Gastroesophageal sphincter (tissue), 4 donors: ENCODE results near the gene MSH6. TPM values are rescaled to one million over a fixed set of nuclear protein-coding genes. Genes with fewer than 3 reads are reported as not detected.

Experiments
- ATAC-seq: fragments of 150-250 bp; one replicate; pipeline ENCODE4 v1.9.1; 2016; ENCODE audit warnings: mild to moderate bottlenecking, moderate library complexity
- H3K27ac ChIP-seq, 4 donors: fragments of 200-600 bp; sonication (generic) in 3 of 4; 1 replicate in 3 of 4; 2 replicates in 1 of 4; pipeline ENCODE4 v1.5.1; 2016 to 2019
- H3K27me3 ChIP-seq: fragments of 200-600 bp; sonication (generic); one replicate; pipeline ENCODE4 v1.5.1; 2019
- H3K36me3 ChIP-seq, 2 donors: fragments of 200-600 bp; sonication (generic); one replicate each; pipeline ENCODE4 v1.5.1; 2019; ENCODE audit warnings: control low read depth in 1 of 2
- H3K4me1 ChIP-seq, 3 donors: fragments of 200-600 bp; sonication (generic); 1 replicate in 2 of 3; 2 replicates in 1 of 3; pipeline ENCODE4 v1.5.1; 2016 to 2019; ENCODE audit warnings: control low read depth in 2 of 3
- H3K4me3 ChIP-seq, 2 donors: fragments of 200-600 bp; sonication (generic); one replicate each; pipeline ENCODE4 v1.5.1; 2019; ENCODE audit warnings: mild to moderate bottlenecking in 1 of 2, moderate library complexity in 1 of 2
- H3K9me3 ChIP-seq, 3 donors: fragments of 200-600 bp; sonication (generic); one replicate each; pipeline ENCODE4 v1.5.1; 2017 to 2019; ENCODE audit warnings: control low read depth in 2 of 3
- CTCF ChIP-seq, 4 experiments: fragments of 200-600 bp in 2 of 4; fragments of 450-650 bp in 2 of 4; sonication (generic) in 1 of 4; IDR thresholded peaks; one replicate each; pipeline ENCODE4 v1.5.1; 2017 to 2019; ENCODE audit warnings: antibody characterized with exemption in 4 of 4, mild to moderate bottlenecking in 2 of 4, moderate library complexity in 2 of 4
- EP300 ChIP-seq: sonication (generic); formaldehyde crosslinking; IDR thresholded peaks from one replicate; pipeline ENCODE4 v1.6.1; 2017; ENCODE audit warnings: antibody characterized with exemption, mild to moderate bottlenecking
- POLR2A ChIP-seq, 2 donors: fragments of 450-650 bp; IDR thresholded peaks; one replicate each; pipeline ENCODE4 v1.6.1; 2017; ENCODE audit warnings: antibody characterized with exemption in 2 of 2, mild to moderate bottlenecking in 2 of 2, moderate library complexity in 1 of 2
- POLR2AphosphoS5 ChIP-seq: sonication (generic); formaldehyde crosslinking; IDR thresholded peaks from one replicate; pipeline ENCODE4 v1.6.1; 2017; ENCODE audit warnings: antibody characterized with exemption
- WGBS, 2 donors: methylation state at CpG; one replicate each; pipeline ENCODE4 v1.1.5; 2018; ENCODE audit warnings: low coverage in 1 of 2; 5-methylcytosine and 5-hydroxymethylcytosine counted together
- total RNA-seq, 4 donors: library from RNA; depleted of rRNA; stranded (reverse); fragments of >200 nt; gene quantifications; one replicate each; pipeline ENCODE4 v1.1.0, GENCODE V29; 2016

The MSH6 gene
- total RNA-seq, 4 donors from 2014 or later = 31.1 to 57.0 (median 48.1) TPM

DNA sequence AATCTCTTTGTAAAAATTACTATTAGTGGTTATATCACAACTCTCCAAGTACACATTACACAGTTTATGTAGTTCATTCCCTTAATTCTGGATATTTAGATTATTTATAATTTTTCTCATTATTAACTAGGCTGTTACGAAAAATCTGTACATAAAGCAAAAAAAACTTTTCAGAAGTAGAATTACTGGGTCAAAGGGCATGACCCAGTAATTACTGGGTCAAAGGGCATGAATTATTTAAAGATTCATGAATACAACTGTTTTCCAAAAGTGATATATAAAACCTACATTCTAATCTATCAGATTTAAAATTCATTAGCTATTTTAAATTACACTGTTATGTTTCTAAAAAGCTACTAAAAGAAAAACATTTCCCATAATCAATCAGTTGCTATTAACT is 55.3 kb downstream of the MSH6 start:
- Histone ChIP-seq H3K4me1 (peaks cover 0 to 6% (median 0%) of the 10 kb centered on the region in 3 donors), H3K4me3 (no peak overlapping the region), H3K9me3 (no peaks in the 10 kb centered on the region), H3K27me3 (no peaks in the 10 kb centered on the region), H3K27ac (no peak overlapping the region), H3K36me3 (peaks cover 3 to 58% of the 10 kb centered on the region in 2 donors)
- 60 to 89% methylated on average over 1 of the region's 1 CpG for WGBS, 2 donors
- TF ChIP-seq POLR2A (IDR thresholded peaks at IDR 0.05) (no peak), EP300 (no peak), CTCF (IDR thresholded peaks at IDR 0.05) (no peak), POLR2AphosphoS5 (no peak)
- no peak for ATAC-seq

- ATAC-seq = no peak
- 70 to 71% methylated on average over 4 of the region's 4 CpGs for WGBS, 2 donors
- Histone ChIP-seq H3K27me3 (no peaks in the 10 kb centered on the region), H3K4me3 (no peak overlapping the region), H3K36me3 (peaks cover 3 to 53% of the 10 kb centered on the region in 2 donors), H3K27ac (no peak overlapping the region), H3K9me3 (no peaks in the 10 kb centered on the region), H3K4me1 (peaks cover 0 to 11% (median 0%) of the 10 kb centered on the region in 3 donors)
- no peak for TF ChIP-seq POLR2AphosphoS5
- no peak for TF ChIP-seq POLR2A (IDR thresholded peaks at IDR 0.05)
- no peak for TF ChIP-seq CTCF (IDR thresholded peaks at IDR 0.05)
- TF ChIP-seq EP300 = no peak
These were observed 55.7 kb downstream of the MSH6 start for GRCh38 chr2:47838686-47839085.

DNA sequence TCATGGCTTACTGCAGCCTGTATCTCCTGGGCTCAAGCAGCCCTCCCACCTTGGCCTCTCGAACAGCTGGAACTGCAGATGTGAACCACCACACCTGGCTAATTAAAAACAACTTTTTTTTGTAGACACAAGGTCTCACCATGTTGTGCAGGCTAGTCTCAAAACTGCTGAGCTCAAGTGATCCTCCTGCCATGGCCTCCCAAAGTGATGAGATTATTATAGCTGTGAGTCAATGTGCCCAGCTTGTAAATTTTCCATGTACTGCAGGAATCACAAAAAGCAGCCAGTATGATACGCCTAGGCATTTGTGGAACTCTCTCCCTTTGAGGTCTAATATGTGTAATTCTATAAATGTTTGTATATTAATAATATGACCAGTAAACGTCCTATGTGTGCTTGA is 59.9 kb downstream of the MSH6 start:
- peaks cover 0 to 35% (median 0%) of the 10 kb centered on the region in 3 donors for H3K4me1 ChIP-seq
- peaks cover 0 to 12% of the 10 kb centered on the region in 2 donors for H3K36me3 ChIP-seq
- H3K9me3 ChIP-seq = no peaks in the 10 kb centered on the region
- no peak for ATAC-seq
- no peak overlapping the region for H3K27ac ChIP-seq
- H3K27me3 ChIP-seq = no peaks in the 10 kb centered on the region
- 56 to 61% methylated on average over 3 of the region's 3 CpGs for WGBS, 2 donors
- H3K4me3 ChIP-seq = no peak overlapping the region
- TF ChIP-seq POLR2A (IDR thresholded peaks at IDR 0.05) = no peak
- no peak for TF ChIP-seq CTCF (IDR thresholded peaks at IDR 0.05)
- no peak for TF ChIP-seq POLR2AphosphoS5
- TF ChIP-seq EP300 = no peak

DNA sequence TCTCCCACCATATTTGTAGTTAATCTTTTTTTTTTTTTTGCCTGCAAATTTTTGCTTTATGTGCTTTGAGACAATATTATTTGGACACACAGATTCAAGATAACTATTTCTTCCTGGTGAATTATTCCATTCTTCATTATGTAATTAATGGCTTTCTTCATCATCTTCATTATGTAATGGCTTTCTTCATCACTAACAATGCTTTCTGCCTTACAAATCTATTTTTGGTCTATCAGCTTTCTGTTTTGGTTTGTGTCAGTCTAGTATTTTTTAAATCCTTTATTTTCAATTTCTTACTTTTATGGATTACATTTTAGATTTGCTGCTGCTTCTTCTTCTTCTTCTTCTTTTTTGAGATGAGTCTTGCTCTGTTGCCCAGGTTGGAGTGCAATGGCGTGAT is 60.5 kb downstream of the MSH6 start:
- no peak for ATAC-seq
- peaks cover 0 to 38% (median 0%) of the 10 kb centered on the region in 3 donors for H3K4me1 ChIP-seq
- peaks cover 0 to 6% of the 10 kb centered on the region in 2 donors for H3K36me3 ChIP-seq
- H3K9me3 ChIP-seq = no peaks in the 10 kb centered on the region
- H3K27ac ChIP-seq = no peak overlapping the region
- WGBS, 2 donors = 100% methylated on average over 1 of the region's 1 CpG; no CpG with 5 or more reads in 1 of the 2 donors
- no peaks in the 10 kb centered on the region for H3K27me3 ChIP-seq
- no peak overlapping the region for H3K4me3 ChIP-seq
- no peak for TF ChIP-seq POLR2A (IDR thresholded peaks at IDR 0.05)
- no peak for TF ChIP-seq EP300
- TF ChIP-seq POLR2AphosphoS5 = no peak
- no peak for TF ChIP-seq CTCF (IDR thresholded peaks at IDR 0.05)

GRCh38 chr2:47844162-47844561 is 61.2 kb downstream of the MSH6 start:
- H3K27me3 ChIP-seq = no peaks in the 10 kb centered on the region
- WGBS, 2 donors = 93 to 96% methylated on average over 2 of the region's 2 CpGs
- H3K4me3 ChIP-seq = no peak overlapping the region
- H3K27ac ChIP-seq = no peak overlapping the region
- no peaks in the 10 kb centered on the region for H3K9me3 ChIP-seq
- no peak for ATAC-seq
- no peak for TF ChIP-seq POLR2AphosphoS5
- TF ChIP-seq POLR2A (IDR thresholded peaks at IDR 0.05) = no peak
- TF ChIP-seq EP300 = no peak
- TF ChIP-seq CTCF (IDR thresholded peaks at IDR 0.05) = no peak
- H3K4me1 ChIP-seq = peaks cover 0 to 43% (median 0%) of the 10 kb centered on the region in 3 donors
- no peaks in the 10 kb centered on the region for H3K36me3 ChIP-seq
